HG03280 (cell line): Measurements from ENCODE around the gene EGFLAM.
"Not testable (repeated sequence)": the region's sequence is repeated elsewhere in the genome, so short reads cannot be mapped to it uniquely, and the experiment has no call there.

Experiments
- ATAC-seq: cut with Tn5 transposase; IDR thresholded peaks from one replicate; pipeline ENCODE4 v1.9.1; 2021; ENCODE audit warnings: mild to moderate bottlenecking, moderate library complexity; ENCODE audit not compliant: unreplicated experiment

Gene EGFLAM

DNA sequence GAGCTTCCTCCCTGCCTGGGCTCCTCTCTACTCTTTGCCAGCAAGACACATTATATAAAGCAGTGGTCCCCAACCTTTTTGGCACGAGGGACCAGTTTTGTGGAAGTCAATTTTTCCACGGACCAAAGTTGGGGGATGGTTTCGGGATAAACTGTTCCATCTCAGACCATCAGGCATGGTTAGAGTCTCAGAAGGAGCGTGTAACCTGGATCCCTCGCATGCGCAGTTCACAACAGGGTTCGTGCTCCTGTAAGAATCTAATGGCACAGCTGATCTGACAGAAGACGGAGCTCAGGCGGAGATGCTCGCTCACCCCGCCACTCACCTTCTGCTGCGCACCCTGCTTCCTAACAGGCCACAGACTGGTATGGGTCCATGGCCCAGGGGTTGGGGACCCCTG, 155.3 kb downstream of the EGFLAM start:
- ATAC-seq = no peak

DNA sequence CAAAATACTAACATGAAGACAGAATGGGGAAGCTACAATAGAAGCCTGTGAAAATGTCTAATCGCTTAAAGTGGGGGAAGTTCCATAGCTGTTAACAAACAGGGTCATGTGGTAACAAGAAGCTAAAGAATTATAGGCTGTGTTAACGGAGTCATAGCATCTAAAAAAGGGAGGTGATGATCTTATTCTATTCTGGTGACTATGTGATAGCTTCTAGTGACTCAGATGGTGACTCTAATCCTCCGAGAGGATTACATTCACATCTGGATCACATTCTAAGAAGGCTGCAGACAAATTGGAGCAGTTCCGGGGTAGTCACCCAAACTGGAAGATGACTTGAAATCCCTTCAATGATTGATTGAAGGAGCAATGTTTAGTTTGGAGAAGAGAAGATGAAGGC, 156.0 kb downstream of the EGFLAM start:
- no peak for ATAC-seq

DNA sequence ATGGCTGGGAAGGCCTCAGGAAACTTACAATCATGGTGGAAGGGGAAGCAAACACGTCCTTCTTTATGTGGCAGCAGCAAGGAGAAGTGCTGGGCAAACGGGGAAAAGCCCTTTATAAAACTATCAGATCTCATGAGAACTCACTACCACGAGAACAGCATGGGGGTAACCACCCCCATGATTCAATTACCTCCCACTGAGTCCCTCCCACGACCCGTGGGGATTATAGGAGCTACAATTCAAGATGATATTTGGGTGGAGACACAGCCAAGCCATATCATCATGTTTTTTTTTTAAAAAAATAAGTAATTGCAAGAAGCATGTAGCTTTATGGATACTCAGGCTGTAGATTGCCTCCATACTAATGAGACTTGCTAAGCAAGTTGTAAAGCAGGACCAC, 157.4 kb downstream of the EGFLAM start:
- not testable (repeated sequence) for ATAC-seq

DNA sequence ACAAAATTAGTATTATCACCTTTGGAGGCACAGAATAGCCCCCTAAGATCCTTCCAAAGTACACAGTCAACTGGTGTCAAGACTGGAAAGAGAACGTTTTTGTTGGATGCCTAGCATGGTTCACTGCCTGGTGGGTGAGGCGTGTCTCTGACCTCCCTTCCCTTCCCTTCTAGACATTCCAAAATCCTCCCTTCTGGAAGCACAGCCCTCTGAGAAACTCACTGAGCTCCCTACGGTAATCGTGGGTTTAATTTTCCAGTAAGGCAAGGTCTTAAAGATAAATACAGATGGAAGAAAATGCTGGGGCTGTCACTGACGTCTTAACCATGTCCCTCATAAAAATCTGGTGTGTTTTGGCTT, 159.3 kb downstream of the EGFLAM start:
- no peak for ATAC-seq

DNA sequence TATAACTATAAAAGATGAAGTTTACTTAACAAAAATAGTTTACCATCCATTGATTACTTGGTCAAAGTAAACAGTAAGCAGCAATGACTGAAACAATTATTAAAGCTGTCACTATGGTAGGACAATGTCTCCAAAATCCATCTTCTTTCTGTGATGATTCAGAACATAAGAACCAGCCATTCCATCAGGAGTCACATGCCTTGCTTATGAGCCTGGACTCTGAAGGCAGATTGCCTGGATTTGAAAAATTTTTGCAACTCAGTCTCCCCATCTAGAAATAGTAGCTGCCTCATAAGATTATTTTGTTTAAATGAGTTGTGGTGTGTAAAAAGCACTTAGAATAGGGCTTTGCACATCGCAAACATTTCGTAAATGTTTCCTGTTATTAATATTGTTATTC, 161.9 kb downstream of the EGFLAM start:
- no peak for ATAC-seq

DNA sequence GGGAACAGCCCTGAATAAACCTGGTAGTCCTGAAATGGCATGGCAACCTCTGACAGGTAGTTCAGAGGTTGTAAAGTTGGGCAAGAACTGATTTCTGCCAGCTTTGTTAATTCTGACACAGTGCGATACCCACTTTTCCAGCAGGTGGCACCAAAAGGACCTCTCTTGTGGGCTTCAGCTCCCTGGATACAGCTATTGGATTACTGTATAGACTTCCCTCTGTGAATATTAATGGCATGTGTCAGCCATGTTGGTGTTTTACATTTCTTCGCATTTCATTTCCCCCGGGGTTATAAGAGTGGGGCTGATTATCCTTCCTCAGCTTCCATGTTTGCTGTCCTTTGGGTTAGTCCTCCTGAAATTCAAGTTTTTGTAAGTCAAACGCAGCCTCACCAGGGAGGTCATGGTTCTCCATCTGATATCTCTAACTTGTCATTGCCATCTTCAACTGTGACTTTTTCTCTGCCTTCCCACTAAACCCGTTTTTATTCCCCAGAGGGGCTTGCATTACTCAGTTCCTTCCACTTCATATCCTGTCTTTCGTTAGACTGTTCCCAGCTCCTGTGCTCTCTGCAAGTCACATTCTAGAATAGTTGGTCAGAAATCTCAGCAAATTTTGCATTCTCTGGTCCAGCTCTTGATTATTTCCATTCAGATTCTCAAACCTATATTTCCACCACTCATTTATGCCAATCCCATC, 162.5 kb downstream of the EGFLAM start:
- peak; percentile 54 for ATAC-seq

DNA sequence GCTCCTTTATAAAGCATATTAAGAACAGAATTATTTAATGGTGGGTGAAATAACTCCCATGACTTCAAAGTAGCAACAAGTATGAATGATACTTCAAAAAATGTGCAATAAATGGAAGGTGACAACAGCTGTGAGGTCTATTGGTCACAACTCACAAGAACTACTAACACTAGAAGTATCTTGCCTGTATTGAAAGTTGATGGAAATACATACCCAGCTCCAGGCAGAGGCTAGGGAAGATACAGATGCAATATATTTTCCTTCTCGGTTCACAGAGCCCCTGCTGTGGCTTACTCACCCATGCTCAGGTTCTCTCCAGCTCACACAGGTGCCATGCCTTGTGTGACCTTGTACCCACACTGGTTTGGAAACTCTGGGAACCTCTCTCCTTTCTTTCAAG, 164.3 kb downstream of the EGFLAM start:
- no peak for ATAC-seq

DNA sequence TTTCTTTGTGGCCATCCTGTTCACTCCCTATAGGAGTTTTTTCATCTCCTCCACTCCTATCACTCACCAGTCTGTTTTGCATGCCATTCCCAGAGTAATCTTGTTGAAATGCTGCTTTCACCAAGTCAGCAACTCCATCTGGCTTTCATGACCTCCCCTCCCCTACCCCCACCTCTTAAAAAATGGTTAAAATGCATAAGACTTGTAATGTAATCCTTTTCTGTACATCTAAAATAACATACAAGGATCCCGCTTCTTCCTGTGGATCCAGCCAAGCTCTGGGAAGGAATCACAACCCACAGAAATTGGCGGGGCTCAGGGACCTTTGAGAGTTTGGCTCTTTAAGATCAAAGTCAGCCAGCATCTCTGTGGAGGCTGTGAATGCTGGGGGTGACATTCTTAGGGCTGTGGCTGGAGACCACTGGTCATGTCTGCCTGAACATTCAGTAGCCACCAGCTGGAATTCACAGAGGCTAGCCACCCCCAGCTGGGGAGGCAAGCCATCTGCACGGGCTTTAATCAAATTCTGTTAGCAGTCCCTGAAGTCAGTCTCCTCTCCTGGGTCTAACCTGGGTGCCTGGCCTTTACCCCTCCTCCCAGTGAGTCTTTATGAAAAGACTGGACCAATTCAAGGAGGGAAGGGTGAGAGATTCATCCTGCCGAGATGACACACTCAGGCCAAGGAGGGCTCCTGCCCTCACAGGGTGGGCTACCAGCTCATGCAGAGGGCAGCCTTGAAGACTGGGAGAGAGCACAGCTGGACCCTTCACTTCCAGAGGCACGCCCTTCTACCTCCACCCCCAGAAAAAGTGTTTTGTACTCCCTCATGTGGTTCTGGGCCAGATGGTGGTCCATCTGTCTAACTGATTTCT, 165.2 kb downstream of the EGFLAM start:
- ATAC-seq = no peak

DNA sequence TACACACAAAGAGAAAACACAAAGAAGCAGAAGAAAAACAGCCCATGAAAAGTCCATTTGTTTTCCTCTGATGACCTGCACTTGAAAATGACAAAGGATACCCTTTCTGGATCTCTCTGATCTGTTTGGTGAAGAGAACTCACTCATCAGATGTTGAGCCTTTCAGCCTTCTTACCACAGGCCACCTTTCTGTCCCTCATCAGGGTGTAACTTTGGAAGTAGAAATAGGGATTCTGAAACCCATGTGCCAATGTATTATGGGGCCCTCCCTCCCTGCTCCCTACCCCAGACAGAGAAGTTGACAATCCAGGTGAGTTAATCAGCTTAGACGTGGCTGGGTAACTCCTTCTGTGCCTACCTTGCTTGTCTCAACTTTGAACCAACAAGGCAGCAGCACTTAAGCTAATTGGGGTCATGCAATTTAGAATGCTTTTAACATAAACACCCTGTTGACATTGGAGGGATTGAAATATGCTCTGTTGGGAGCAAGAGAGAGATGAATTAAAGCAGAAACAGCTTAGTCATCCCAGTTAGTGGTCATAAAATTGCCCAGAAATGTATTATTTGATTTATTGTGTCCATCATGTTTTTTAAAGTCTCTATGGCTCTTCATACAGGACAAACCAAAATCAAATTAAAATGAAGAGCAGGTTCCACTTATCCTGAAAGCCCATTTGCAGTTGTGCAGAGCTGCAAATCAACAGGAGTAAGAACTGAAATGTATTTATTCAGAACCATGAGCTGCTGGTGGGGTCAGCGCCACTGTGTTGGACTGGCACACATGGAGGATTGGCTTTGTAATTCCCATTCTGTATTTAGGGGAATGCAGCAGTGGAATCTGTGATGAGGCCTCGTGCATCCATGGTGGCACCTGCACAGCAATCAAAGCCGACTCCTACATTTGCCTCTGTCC, 166.0 kb downstream of the EGFLAM start:
- no peak for ATAC-seq

DNA sequence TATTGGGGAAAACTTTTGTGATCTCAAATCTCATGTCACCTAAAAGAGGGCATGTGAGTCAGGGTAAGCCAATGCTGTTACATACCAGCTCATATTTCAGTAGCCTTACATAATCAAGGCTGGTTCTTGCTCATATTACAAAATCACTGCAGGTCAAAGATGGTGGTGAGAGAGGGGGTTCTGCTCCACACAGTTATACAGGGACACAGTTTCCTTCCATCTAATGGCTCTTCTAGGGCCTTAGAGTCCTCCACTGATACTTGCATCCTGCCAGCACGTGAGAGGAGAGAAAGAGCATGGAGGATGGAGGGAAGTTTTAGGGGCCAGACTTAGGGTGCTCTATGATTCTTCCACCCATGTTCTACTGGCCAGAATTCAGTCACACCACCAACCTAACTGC, 168.1 kb downstream of the EGFLAM start:
- no peak for ATAC-seq

DNA sequence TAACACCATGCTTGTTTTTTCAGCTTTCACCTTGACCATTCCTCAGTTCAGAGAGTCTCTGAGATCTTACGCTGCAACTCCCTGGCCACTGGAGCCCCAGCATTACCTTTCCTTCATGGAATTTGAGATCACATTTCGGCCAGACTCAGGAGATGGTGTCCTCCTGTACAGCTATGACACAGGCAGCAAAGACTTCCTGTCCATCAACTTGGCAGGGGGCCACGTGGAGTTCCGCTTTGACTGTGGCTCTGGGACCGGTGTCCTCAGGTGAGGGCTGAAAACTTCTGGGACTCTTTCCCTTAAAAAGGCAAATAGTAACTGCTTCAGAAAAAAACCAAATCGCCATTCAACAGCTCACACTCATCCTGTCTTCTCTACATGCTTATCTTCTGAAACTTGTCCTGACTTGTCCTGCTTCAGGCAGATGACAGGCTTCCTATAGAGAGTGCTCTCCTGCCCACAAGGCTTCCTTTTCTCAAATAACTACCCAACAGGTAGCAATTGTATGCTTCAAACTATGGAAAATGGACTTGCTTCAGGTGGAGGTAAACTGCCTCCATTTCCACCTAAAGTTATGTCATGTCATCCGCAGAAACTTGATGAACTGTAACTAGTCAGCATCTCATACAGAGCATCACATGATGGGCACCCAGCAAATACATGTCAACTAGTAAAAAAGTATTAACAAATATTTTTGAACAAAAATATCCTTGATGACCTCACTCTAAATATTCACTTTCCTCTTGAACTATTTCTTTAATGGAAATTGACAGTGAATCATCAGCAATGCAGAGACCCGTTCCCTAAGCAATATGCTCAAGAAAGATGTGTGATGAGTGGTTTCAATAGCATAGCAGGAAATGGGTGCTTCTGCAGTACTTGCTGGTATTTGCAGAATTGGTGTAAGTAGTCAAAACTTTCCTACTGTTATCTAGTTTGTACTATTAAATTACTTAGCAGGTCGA, 168.9 kb downstream of the EGFLAM start:
- no peak for ATAC-seq

DNA sequence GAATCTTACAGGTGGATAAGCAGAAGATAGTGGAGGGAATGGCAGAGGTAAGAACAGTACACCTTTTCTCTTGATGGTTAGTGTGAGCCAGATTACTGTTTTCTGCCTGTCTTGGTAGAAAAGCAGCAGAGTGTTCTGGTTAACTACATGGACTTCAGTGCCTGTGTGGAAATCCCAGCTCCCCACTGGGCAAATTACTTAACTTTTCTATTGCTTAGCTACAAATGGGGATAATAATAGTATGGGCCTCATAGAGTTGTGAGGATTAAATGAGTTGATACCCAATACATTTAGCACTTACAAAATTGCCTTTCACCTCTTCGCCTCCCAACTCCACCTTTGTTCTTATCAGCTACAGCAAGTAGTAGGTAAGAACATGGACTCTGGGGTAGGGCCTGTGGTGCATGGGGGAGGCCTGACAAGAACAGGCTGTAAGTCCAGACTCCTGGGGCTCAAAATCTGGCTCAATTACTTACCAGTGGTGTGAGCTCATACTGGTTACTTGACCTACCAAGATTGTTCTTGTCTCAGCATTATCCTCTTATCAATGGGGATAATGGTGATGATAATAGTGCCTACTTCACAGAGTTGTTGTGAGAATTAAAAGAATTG, 173.0 kb downstream of the EGFLAM start:
- ATAC-seq = no peak

DNA sequence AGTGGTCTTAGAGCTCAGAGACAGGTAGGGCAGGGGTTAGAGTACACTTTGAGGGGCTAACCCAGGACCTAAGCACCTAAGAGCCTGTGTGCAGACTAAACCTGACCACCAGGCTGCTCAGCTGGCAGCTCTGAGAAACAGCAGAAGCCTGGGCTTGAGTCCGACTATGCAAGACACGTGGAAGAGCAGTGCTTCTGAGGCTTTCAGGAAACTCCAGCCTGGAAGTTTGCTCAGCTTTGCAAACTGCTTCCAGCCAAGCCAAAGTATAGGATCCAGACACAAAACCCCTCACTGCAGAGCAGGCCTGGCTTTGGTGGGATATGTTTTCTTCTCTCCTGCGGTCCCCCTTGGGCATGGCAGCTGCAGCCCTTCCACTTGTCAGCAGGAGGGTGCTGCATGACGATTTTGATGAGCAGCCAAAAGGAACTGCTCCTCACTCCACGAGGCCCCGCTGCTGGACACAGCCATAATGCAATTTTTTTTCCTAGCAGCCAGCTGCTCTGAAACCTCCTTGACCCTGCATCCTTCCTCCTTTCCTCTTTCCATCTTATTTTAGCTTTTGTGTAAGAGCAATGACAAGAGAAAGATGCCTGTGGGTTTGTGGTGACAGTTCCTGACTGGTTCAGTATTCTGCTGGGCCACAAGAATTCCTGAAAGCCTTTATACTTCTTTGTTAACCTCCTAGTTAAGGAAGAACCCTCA, 175.0 kb downstream of the EGFLAM start:
- no peak for ATAC-seq

DNA sequence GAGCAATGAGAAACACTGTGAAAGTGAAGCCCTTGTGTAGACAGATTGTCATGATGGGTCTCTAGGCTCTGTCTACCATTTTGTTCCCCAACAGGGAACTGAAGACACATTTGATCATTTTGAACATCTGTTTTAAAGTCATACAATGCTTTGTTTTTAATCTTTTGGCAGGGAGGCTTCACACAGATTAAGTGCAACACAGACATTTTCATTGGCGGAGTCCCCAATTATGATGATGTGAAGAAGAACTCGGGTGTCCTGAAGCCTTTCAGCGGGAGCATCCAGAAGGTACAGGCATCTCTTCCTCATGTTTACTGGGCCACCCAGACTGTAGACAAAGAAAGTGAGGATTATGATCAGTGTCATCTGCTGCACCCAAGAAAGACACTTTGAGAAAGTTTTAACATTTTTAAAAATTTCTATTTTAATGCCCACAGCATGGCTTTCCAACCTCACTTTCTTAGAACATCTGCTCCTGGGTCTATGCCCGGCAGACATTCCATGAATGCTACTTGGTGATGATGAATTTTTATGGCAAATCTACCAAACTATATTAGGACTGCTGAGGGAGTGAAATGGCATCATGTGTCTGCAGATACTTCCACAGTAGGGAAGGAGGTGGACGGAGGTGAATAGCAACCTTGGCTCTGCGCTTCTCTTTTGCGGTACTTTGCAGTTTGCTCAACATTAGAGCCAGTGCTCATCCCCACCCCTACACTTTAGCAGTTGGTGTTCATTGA, 176.8 kb downstream of the EGFLAM start:
- ATAC-seq = no peak

DNA sequence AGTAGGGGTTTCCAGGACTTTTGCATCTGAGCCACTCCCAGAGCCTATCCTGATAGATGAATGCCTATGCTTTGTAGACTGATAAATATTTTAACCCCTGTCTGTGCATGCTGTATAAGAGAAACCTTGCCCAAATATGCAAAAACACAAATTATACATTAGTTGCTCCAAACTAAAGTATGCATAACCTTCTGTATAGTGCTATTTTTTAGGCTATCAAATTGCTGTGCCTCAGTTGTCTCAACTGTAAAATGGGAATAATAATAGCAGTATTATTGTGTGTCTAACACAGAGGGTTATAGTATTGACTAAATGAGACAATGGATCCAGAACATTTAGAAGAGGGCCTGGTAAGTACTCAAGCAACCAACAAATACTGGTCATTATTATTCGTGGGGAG, 180.4 kb downstream of the EGFLAM start:
- no peak for ATAC-seq

DNA sequence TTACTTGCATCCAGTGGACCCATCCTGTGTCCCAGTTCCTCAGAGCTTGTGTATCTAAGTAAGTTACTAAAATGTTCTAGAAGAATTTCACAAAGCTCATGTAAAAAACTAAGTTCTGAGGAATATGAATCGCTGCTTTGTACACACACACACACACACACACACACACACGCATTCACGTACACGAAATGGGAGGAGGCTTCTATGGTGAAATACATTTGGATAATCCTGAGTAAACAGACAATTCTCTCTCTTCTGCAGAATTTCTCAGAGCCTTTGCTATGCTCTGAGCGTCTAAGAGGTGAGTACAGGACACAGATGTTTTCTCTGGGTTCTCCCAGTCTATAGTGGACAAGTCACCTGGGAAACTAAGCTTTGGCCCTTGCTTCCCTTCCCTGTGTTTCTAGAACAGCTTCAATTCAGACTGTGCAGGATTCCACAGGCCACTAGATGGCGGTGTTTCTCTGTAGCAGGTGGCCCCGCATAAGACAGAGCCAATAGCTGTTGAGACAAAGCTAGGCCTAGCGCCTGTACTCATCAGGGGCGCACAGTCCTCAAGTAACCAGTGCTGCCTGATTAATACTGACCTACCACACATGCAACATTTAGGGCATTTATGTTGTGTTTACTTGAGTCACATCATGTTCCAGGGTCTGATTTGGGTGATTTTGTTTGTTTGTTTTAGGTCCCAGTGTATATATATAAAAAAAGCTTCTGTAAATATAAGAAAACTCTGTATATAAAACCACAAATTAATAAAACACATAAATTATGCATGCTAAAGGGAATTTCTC, 183.3 kb downstream of the EGFLAM start:
- ATAC-seq = peak; percentile 99

DNA sequence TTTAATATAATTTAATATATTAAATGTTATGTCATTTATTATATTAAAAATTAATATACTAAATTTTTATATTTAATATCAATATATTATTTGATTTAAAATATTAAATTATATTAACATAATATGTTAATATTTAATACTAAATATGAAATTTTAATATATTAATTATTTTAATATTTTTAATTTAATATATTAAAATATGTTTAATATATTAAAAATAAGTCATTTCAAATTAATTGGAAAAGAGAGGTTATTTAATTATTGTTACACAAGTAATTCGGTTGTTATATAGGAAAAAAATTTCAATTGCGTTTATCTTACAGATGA, 183.9 kb downstream of the EGFLAM start:
- ATAC-seq = no peak

DNA sequence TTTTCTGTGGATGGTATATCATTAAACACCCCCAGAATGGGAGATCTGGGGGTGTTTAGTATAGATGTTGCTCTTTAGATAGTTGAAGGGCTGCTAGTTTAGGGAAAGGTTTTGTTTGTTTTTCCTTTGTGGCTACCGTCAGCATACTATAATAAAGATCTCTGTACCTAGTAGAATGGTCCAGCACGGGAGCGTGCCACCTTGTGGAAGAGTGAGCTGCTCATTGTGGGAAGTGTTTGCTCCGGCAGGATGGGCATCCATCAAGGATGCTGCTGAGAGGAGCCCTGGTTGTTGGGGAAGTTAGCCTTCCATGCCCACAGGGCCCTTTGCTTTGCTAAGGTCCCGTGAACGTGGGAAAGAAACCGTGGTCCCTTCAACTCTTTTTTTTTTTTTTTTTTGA, 185.0 kb downstream of the EGFLAM start:
- no peak for ATAC-seq
